ENCODE results near the gene OR4D2.

GRCh38 chr17:58202859-58203258 is 36.1 kb downstream of the OR4D2 start:
- TF ChIP-seq POLR2A (IDR thresholded peaks at IDR 0.05), result no peak
- no peak for TF ChIP-seq CTCF (IDR thresholded peaks at IDR 0.05)
